AG04450 (cell line): ENCODE measurements around the gene TEX12. TPM values are rescaled to one million over a fixed set of nuclear protein-coding genes. Genes with fewer than 3 reads are reported as not detected.

ENCODE experiments used
- CTCF ChIA-PET: fragments of 300-600, 350-600 bp; formaldehyde crosslinking; extraction: SDS; loops from one replicate; lab custom pipeline; 2022; ENCODE audit warnings: antibody characterized with exemption, inconsistent platforms; lab: Charles Lee
- POLR2A ChIA-PET: fragments of 350-600 bp; formaldehyde crosslinking; extraction: SDS; loops from one replicate; lab custom pipeline; 2021; ENCODE audit warnings: antibody characterized with exemption, inconsistent platforms; lab: Yijun Ruan, JAX
- DNase-seq: peaks from one replicate; pipeline ENCODE4 v3.0.0-alpha.2; 2011; ENCODE audit warnings: low read depth, low spot score
- H3K27ac ChIP-seq: one replicate; pipeline ENCODE4 v1.5.1; 2012; ENCODE audit warnings: low read depth, low read length, control low read depth
- H3K27me3 ChIP-seq: one replicate; pipeline ENCODE4 v1.6.0; 2012; ENCODE audit warnings: low read length; ENCODE audit not compliant: control insufficient read depth, insufficient read depth
- H3K4me3 ChIP-seq: 2 replicates; pipeline ENCODE4 v1.5.1; 2011; ENCODE audit warnings: mild to moderate bottlenecking, low read depth, low read length, control low read depth
- H3K9me3 ChIP-seq: 2 replicates; pipeline ENCODE4 v1.5.1; 2012; ENCODE audit warnings: low read length; ENCODE audit not compliant: control insufficient read depth, insufficient read depth
- polyA plus RNA-seq: library from polyadenylated mRNA; depleted of rRNA; stranded (reverse); fragments of >200 nt; gene quantifications from 2 replicates; pipeline ENCODE4 v1.2.3, GENCODE V29; 2011
- TF ChIP-seq, protein P1 (sequence below): IDR thresholded peaks from 2 replicates; pipeline ENCODE4 v1.5.1; 2011; ENCODE audit warnings: low read depth, low read length, control low read depth, inconsistent platforms

The TEX12 gene
- polyA plus RNA-seq, 1 experiment, result 0.19 TPM

DNA sequence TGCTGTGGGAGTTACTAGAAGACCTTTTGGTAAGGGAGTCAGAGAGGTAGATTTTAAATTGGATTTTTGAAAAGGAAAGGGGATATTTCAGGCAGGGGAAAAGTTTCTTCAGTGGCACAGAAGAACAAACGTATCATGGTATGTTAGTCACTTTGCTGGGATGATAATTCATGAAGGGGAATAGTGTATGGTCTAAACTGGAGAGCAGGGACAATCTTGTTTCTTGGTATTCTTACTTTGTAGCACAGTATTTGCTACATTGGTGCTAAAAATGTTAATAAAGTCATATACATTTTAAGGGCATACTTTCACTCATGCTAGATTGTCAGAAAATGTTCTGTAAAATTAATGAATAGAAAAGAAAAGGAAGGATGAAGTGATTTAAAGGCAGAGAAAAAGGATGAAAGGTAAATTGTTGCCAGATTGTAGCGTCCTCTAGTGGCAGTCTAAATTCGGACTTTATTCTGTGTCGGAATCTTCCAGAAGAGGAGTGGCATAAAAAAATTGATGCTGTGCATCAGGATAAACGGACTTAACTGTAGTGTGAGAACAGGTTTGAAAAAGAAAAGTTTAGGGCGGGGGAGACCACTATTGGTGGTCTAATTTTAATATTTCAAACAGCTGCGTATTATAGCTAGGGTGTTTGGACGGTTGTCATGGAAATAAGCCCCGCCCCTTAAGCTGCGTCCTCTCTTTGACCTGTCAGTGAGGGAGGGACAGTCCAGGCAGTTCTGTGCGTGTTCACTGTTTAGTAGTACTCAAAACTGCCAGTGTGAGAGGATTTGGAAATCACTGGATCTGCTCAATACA, 7.8 kb downstream of the TEX12 start, which contains the start of gene BCO2:
BCO2 (plus strand) TSS at position 724 of the 810 bp plus-strand sequence. CDS start 90 bp downstream, outside the sequence.
- no peaks in the 10 kb centered on the region for H3K27me3 ChIP-seq
- H3K9me3 ChIP-seq, result no peaks in the 10 kb centered on the region
- ChIA-PET CTCF (interaction anchor here (0.7 to 3.8 kb wide), 21 partner anchors 9 to 104 kb away, joined by 3 to 35 read pairs (median 4); partner anchors contain the start of genes IL18, SDHD and TIMM8B), POLR2A (no interaction called here)
- DNase-seq, result no peak
- H3K27ac ChIP-seq, result no peak within 1 kb of the TSS
- TF ChIP-seq, protein P1, sequence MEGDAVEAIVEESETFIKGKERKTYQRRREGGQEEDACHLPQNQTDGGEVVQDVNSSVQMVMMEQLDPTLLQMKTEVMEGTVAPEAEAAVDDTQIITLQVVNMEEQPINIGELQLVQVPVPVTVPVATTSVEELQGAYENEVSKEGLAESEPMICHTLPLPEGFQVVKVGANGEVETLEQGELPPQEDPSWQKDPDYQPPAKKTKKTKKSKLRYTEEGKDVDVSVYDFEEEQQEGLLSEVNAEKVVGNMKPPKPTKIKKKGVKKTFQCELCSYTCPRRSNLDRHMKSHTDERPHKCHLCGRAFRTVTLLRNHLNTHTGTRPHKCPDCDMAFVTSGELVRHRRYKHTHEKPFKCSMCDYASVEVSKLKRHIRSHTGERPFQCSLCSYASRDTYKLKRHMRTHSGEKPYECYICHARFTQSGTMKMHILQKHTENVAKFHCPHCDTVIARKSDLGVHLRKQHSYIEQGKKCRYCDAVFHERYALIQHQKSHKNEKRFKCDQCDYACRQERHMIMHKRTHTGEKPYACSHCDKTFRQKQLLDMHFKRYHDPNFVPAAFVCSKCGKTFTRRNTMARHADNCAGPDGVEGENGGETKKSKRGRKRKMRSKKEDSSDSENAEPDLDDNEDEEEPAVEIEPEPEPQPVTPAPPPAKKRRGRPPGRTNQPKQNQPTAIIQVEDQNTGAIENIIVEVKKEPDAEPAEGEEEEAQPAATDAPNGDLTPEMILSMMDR, result peak; percentile 92
- H3K4me3 ChIP-seq, result peak within 1 kb of the TSS; percentile 42

DNA sequence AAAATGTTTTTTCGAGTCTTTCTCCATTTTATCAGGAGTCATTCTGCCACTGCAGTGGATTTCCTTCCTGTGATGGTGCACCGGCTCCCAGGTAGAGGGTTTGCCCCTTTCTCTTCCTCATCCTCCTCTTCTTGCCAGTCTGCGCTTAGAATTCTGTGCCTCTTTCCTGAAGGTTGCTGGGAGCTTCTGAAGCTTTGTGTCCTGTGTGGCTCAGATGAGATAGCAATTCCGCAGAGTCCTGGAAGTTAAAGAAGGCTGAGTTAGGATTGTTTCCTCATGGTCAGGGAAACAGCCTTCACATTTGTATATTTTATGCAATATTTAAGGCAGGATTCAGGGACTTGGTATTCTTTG, 8.4 kb downstream of the TEX12 start:
- ChIA-PET POLR2A (no interaction called here), CTCF (interaction anchor here (0.7 to 3.8 kb wide), 20 partner anchors 8 to 104 kb away, joined by 3 to 35 read pairs (median 4); partner anchors contain the start of genes IL18, SDHD and TIMM8B)
- no peaks in the 10 kb centered on the region for H3K9me3 ChIP-seq
- H3K4me3 ChIP-seq, result peak overlapping the region; percentile 42
- no peak overlapping the region for H3K27ac ChIP-seq
- TF ChIP-seq, protein P1, result no peak
- H3K27me3 ChIP-seq, result no peaks in the 10 kb centered on the region
- no peak for DNase-seq

DNA sequence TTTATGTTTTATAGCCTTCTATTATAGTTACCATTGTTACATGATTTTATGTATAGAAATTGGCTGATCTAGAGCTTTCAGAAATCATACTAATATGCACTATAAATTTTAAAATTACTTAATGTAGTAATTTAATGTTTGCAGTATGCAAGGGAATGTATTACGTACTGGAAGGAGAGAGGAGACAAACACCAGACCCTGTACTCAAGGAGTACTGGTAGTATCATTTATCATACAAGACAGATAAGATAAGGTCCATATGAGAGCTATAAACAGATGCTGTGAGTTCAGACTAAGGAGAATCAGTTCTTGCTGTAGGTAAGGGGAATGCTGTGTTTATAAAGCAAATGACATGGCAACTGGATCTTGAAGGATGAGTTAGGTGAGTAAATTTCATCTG, 8.9 kb downstream of the TEX12 start:
- Histone ChIP-seq H3K9me3 (no peaks in the 10 kb centered on the region; the same call in 1 of the 2 replicates), H3K4me3 (no peak overlapping the region), H3K27me3 (no peaks in the 10 kb centered on the region), H3K27ac (no peak overlapping the region)
- TF ChIP-seq, protein P1, result no peak
- POLR2A ChIA-PET, result no interaction called here
- CTCF ChIA-PET, result interaction anchor here (0.6 to 3.8 kb wide), 10 partner anchors 8 to 89 kb away, joined by 3 to 35 read pairs (median 6); partner anchors contain the start of genes IL18, SDHD and TIMM8B
- no peak for DNase-seq

DNA sequence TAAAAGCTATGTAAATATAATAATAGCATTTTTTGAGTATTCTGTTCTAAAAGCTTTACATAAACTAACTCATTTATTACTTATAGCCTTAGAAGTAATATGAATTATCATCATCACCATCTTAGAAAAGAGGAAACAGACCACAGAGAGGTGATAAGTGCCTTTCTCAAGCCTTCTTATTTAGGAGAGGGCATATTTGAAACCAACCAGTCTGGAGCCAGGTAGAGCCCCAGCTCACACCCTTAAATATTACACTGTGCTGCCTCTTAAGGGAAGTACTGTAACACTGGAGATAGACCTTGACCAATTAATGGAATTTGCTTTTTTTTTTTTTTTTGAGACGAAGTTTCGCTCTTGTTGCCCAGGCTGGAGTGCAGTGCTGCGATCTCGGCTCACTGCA, 10.4 kb downstream of the TEX12 start:
- no peak for DNase-seq
- Histone ChIP-seq H3K4me3 (no peak overlapping the region), H3K27ac (no peak overlapping the region), H3K27me3 (no peaks in the 10 kb centered on the region), H3K9me3 (no peaks in the 10 kb centered on the region; the same call in 1 of the 2 replicates)
- ChIA-PET CTCF (interaction anchor here (0.6 to 3.8 kb wide), 4 partner anchors 51 to 1112 kb away, joined by 3 to 35 read pairs (median 4); no protein-coding TSS in a partner anchor), POLR2A (no interaction called here)
- TF ChIP-seq, protein P1, result no peak

DNA sequence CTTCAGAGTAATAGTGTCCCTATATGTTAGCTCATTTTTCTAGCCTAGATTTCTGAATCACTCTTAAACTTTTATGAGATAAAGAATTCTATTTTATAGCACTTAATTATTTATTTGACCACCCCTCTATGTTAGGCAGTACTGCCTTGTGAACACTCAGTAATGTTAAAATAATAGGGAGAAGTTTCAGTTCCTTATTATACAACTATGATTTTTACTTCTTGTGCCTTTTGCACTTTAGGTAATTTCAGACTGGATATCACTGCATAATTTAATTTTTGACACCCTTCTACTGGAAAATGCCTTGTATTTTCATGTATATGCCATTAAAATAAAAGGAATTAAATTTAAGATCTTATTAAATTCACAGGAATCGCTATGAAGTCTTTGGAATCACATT, 11.3 kb downstream of the TEX12 start:
- no peak overlapping the region for H3K4me3 ChIP-seq
- ChIA-PET POLR2A (no interaction called here), CTCF (interaction anchor here (0.7 to 3.8 kb wide), 4 partner anchors 40 to 102 kb away, joined by 3 to 35 read pairs (median 4); no protein-coding TSS in a partner anchor)
- no peaks in the 10 kb centered on the region; the same call in 1 of the 2 replicates for H3K9me3 ChIP-seq
- DNase-seq, result no peak
- no peaks in the 10 kb centered on the region for H3K27me3 ChIP-seq
- TF ChIP-seq, protein P1, result no peak
- H3K27ac ChIP-seq, result no peak overlapping the region
